Nephron progenitor cell (in vitro differentiated cells): Measurements from ENCODE around the gene LRRC55.

Experiments
- DNase-seq: peaks from one replicate; pipeline ENCODE4 v3.0.0; 2021
- H3K27ac Mint-ChIP-seq: 2 replicates; pipeline ENCODE4 v1.8.0; 2021; ENCODE audit warnings: mild to moderate bottlenecking, moderate library complexity, mixed read lengths
- H3K27me3 Mint-ChIP-seq: 2 replicates; pipeline ENCODE4 v1.8.0; 2021; ENCODE audit warnings: mild to moderate bottlenecking, low read depth, mixed read lengths; ENCODE audit not compliant: poor library complexity
- H3K36me3 Mint-ChIP-seq: 2 replicates; pipeline ENCODE4 v1.8.0; 2021; ENCODE audit warnings: low read depth, mixed read lengths
- H3K4me1 Mint-ChIP-seq: 2 replicates; pipeline ENCODE4 v1.8.0; 2021; ENCODE audit warnings: mixed read lengths
- H3K4me3 Mint-ChIP-seq: 2 replicates; pipeline ENCODE4 v1.8.0; 2021; ENCODE audit warnings: mild to moderate bottlenecking, moderate library complexity, mixed read lengths
- H3K9me3 Mint-ChIP-seq: 2 replicates; pipeline ENCODE4 v1.8.0; 2021; ENCODE audit warnings: mild to moderate bottlenecking, moderate library complexity, mixed read lengths
- TF ChIP-seq, protein P1 (sequence below): fragments of 200-600 bp; sonication (generic); IDR thresholded peaks from 2 replicates; pipeline ENCODE4 v1.5.0; 2021; ENCODE audit warnings: antibody characterized with exemption

The LRRC55 gene

DNA sequence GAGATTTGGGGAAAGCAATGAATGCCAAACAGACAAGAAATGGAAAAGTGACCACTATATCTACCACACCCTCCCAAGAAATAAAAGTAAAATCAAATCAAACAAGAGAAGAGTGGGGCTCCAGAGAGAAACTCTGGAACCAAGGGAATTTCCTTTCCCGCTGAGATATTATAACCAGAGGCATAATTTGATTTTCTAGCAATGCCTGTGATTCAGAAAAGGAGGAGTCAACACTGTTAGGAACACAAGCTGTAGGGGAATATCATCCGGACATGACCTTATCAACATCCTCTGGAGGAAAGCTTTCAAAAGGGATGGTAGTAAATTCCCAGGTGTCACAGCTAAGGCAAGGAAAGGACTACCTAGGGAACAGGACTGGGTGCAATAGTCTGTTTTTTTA lies 29.6 kb upstream of the LRRC55 start:
- TF ChIP-seq, protein P1, sequence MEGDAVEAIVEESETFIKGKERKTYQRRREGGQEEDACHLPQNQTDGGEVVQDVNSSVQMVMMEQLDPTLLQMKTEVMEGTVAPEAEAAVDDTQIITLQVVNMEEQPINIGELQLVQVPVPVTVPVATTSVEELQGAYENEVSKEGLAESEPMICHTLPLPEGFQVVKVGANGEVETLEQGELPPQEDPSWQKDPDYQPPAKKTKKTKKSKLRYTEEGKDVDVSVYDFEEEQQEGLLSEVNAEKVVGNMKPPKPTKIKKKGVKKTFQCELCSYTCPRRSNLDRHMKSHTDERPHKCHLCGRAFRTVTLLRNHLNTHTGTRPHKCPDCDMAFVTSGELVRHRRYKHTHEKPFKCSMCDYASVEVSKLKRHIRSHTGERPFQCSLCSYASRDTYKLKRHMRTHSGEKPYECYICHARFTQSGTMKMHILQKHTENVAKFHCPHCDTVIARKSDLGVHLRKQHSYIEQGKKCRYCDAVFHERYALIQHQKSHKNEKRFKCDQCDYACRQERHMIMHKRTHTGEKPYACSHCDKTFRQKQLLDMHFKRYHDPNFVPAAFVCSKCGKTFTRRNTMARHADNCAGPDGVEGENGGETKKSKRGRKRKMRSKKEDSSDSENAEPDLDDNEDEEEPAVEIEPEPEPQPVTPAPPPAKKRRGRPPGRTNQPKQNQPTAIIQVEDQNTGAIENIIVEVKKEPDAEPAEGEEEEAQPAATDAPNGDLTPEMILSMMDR: no peak
- no peak for DNase-seq
- no peaks in the 10 kb centered on the region for H3K9me3 Mint-ChIP-seq
- H3K4me3 Mint-ChIP-seq: no peak overlapping the region
- no peak overlapping the region for H3K27ac Mint-ChIP-seq
- peaks cover 10% of the 10 kb centered on the region for H3K27me3 Mint-ChIP-seq
- H3K4me1 Mint-ChIP-seq: peaks cover 30% of the 10 kb centered on the region
- no peaks in the 10 kb centered on the region for H3K36me3 Mint-ChIP-seq

- H3K9me3 Mint-ChIP-seq: no peaks in the 10 kb centered on the region
- no peak overlapping the region for H3K27ac Mint-ChIP-seq
These were observed 28.3 kb upstream of the LRRC55 start for GRCh38 chr11:57153448-57153847.

DNA sequence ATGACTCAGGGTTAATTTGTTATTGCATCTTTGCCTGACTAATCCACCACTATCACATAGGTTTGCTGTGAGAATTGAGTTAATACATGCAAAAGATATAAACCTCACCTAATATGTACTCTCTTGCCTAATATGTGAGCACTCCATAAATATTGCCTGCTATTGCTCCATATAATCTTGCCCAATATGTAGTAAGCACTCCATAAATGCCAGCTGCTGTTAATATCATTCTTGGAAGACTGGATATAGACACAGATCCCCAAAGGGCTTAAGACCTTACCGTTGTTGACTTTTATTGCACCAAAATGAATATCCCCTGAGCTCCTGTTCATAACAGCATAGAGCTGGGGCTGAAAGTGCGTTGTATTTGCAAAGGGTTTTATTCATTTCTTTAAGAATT lies 27.0 kb upstream of the LRRC55 start:
- no peaks in the 10 kb centered on the region for H3K9me3 Mint-ChIP-seq
- H3K4me3 Mint-ChIP-seq: no peak overlapping the region
- H3K27me3 Mint-ChIP-seq: no peaks in the 10 kb centered on the region
- no peak for DNase-seq
- TF ChIP-seq, protein P1: no peak
- H3K36me3 Mint-ChIP-seq: no peaks in the 10 kb centered on the region
- peaks cover 33% of the 10 kb centered on the region for H3K4me1 Mint-ChIP-seq
- no peak overlapping the region for H3K27ac Mint-ChIP-seq

More at GRCh38 chr11:57153448-57153847, 28.3 kb upstream of the LRRC55 start:
- H3K27me3 Mint-ChIP-seq: peaks cover 5% of the 10 kb centered on the region
- H3K36me3 Mint-ChIP-seq: no peaks in the 10 kb centered on the region
- TF ChIP-seq, protein P1: no peak
- no peak overlapping the region for H3K4me3 Mint-ChIP-seq
- no peak for DNase-seq
- H3K4me1 Mint-ChIP-seq: peaks cover 36% of the 10 kb centered on the region

- no peak for DNase-seq
- Mint-ChIP-seq H3K27ac (no peak overlapping the region), H3K4me1 (peaks cover 36% of the 10 kb centered on the region), H3K4me3 (no peak overlapping the region), H3K27me3 (no peaks in the 10 kb centered on the region), H3K9me3 (no peaks in the 10 kb centered on the region), H3K36me3 (no peaks in the 10 kb centered on the region)
- TF ChIP-seq, protein P1: no peak
These were observed 26.4 kb upstream of the LRRC55 start for GRCh38 chr11:57155400-57155799.

DNA sequence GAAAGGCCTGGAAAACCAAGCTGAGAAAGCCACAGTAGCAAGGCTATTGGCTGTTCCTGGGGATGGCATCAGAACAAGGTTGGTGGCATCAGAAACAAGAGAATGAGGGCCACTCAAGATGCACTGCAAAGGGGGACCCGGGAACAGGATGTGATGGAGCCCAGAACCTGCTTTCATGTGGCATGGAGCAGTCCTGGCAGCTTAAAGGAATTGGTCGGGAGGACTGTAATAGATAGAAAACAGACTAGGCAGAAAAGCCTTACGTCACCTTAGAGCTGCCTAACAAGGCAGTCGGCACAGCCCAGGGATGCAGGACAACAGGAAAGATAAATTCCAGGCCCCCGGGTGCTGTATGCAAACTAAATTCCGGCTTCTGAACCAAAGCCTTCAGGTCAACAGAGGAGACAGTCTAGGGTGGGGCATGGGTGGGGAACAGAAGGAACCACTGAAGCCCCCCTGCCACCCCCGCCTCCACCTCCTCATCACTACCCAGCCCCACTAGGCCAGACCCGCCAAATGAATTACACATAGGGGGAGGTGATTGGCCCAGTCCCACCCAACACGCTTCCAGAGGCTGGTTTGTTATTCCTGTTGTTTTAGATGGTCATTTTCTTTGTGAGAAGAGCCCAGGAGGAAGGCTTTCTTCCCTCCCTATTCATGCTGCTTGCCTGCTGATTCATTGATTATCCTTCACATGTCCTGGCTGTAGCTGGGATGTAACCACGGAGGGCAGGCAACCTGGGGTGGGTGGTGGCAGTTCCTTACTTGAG lies 25.7 kb upstream of the LRRC55 start:
- no peak overlapping the region for H3K27ac Mint-ChIP-seq
- TF ChIP-seq, protein P1: no peak
- no peaks in the 10 kb centered on the region for H3K36me3 Mint-ChIP-seq
- no peak for DNase-seq
- no peaks in the 10 kb centered on the region for H3K9me3 Mint-ChIP-seq
- H3K27me3 Mint-ChIP-seq: no peaks in the 10 kb centered on the region
- no peak overlapping the region for H3K4me3 Mint-ChIP-seq
- peaks cover 35% of the 10 kb centered on the region for H3K4me1 Mint-ChIP-seq

GRCh38 chr11:57156928-57157327 lies 24.8 kb upstream of the LRRC55 start:
- DNase-seq: no peak
- Mint-ChIP-seq H3K36me3 (no peaks in the 10 kb centered on the region), H3K4me1 (peaks cover 39% of the 10 kb centered on the region), H3K27ac (no peak overlapping the region), H3K27me3 (no peaks in the 10 kb centered on the region), H3K4me3 (no peak overlapping the region), H3K9me3 (no peaks in the 10 kb centered on the region)
- TF ChIP-seq, protein P1: no peak
